ENCODE measurements around the gene EXD1.
"Not testable (repeated sequence)": the region's sequence is repeated elsewhere in the genome, so short reads cannot be mapped to it uniquely, and the experiment has no call there.

Gene EXD1

GRCh38 chr15:41150279-41150678 is 80.3 kb downstream of the EXD1 start:
- no peaks in the 10 kb centered on the region for H3K9me3 ChIP-seq
- no peak overlapping the region for H3K4me3 ChIP-seq (ENCODE audit: low read depth, low read length)
- TF ChIP-seq, protein P1, sequence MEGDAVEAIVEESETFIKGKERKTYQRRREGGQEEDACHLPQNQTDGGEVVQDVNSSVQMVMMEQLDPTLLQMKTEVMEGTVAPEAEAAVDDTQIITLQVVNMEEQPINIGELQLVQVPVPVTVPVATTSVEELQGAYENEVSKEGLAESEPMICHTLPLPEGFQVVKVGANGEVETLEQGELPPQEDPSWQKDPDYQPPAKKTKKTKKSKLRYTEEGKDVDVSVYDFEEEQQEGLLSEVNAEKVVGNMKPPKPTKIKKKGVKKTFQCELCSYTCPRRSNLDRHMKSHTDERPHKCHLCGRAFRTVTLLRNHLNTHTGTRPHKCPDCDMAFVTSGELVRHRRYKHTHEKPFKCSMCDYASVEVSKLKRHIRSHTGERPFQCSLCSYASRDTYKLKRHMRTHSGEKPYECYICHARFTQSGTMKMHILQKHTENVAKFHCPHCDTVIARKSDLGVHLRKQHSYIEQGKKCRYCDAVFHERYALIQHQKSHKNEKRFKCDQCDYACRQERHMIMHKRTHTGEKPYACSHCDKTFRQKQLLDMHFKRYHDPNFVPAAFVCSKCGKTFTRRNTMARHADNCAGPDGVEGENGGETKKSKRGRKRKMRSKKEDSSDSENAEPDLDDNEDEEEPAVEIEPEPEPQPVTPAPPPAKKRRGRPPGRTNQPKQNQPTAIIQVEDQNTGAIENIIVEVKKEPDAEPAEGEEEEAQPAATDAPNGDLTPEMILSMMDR (IDR thresholded peaks at IDR 0.05; ENCODE audit: low read depth, low read length) = no peak
- H3K36me3 ChIP-seq = no peaks in the 10 kb centered on the region
- H3K27me3 ChIP-seq = no peaks in the 10 kb centered on the region
- no peaks in the 10 kb centered on the region for H3K4me1 ChIP-seq
- no peak for DNase-seq

DNA sequence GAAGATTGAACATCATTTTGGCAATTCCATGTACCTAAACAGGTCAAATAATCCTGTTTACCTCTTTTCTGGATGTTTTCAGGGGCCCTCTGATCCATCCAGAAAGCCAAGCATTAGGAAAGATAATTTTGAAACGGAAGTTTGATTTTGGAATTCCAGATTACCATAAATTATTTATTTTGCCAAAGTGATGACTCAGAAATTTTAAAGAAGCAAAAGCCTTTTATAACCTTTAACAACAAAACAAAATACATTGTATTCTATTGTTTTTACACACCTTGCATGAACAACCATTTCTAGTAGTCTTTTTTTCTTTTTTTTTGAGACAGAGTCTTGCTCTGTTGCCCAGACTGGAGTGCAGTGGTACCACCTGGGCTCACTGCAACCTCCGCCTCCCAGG is 82.5 kb downstream of the EXD1 start:
- Histone ChIP-seq H3K9me3 (no peaks in the 10 kb centered on the region), H3K36me3 (no peaks in the 10 kb centered on the region), H3K4me1 (no peaks in the 10 kb centered on the region), H3K4me3 (ENCODE audit: low read depth, low read length) (no peak overlapping the region), H3K27me3 (no peaks in the 10 kb centered on the region)
- no peak for DNase-seq
- TF ChIP-seq, protein P1 (IDR thresholded peaks at IDR 0.05; ENCODE audit: low read depth, low read length) = no peak

- Histone ChIP-seq H3K9me3 (no peaks in the 10 kb centered on the region), H3K36me3 (no peaks in the 10 kb centered on the region), H3K4me1 (no peaks in the 10 kb centered on the region), H3K27me3 (no peaks in the 10 kb centered on the region), H3K4me3 (ENCODE audit: low read depth, low read length) (no peak overlapping the region)
- TF ChIP-seq, protein P1 (IDR thresholded peaks at IDR 0.05; ENCODE audit: low read depth, low read length) = no peak
- no peak for DNase-seq
Measured at GRCh38 chr15:41139619-41140018, 90.9 kb downstream of the EXD1 start.

GRCh38 chr15:41139112-41139511 is 91.4 kb downstream of the EXD1 start:
- not testable (repeated sequence) for H3K4me3 ChIP-seq (ENCODE audit: low read depth, low read length); H3K4me1 ChIP-seq; H3K27me3 ChIP-seq; H3K36me3 ChIP-seq; DNase-seq; H3K9me3 ChIP-seq

DNA sequence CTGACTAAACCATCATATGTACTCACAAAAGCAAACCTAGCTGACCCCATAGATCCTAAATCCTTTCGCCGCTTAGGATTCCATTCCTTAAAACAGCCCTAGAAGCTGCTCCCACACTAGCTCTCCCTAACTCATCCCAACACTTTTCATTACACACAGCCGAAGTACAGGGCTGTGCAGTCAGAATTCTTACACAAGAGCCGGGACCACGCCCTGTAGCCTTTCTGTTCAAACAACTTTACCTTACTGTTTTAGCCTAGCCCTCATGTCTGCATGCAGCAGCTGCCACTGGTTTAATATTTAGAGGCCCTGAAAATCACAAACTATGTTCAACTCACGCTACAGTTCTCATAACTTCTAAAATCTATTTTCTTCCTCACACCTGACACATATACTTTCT is 95.0 kb downstream of the EXD1 start:
- H3K9me3 ChIP-seq; H3K4me1 ChIP-seq; H3K27me3 ChIP-seq; H3K4me3 ChIP-seq (ENCODE audit: low read depth, low read length); DNase-seq; H3K36me3 ChIP-seq: not testable (repeated sequence)

DNA sequence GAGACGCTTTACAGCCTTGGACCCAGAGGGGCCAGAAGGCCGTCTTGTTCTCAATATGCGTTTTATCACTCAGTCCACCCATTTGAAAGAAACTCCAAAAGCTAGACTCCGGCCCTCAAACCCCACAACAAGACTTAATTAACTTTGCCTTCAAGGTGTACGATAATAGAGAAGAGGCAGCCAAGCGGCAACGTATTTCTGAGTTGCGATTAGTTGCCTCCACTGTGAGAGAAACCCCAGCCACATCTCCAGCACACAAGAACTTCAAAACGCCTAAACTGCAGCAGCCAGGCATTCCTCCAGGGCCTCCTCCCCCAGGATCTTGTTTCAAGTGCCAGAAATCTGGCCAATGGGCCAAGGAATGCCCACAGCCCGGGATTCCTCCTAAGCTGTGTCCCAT is 97.1 kb downstream of the EXD1 start:
- no peak overlapping the region for H3K4me3 ChIP-seq (ENCODE audit: low read depth, low read length)
- H3K27me3 ChIP-seq = no peaks in the 10 kb centered on the region
- H3K9me3 ChIP-seq = no peaks in the 10 kb centered on the region
- no peak for DNase-seq
- H3K4me1 ChIP-seq = no peaks in the 10 kb centered on the region
- no peaks in the 10 kb centered on the region for H3K36me3 ChIP-seq
- TF ChIP-seq, protein P1 (IDR thresholded peaks at IDR 0.05; ENCODE audit: low read depth, low read length) = no peak

Measured in BE2C (cell line).